Breast epithelium (tissue), 4 donors: ENCODE results near the gene ABCA4. TPM values are rescaled to one million over a fixed set of nuclear protein-coding genes. Genes with fewer than 3 reads are reported as not detected.

Source experiments
- DNase-seq, 2 donors: peaks; one replicate each; pipeline ENCODE4 v3.0.0-alpha.2; 2019; ENCODE audit warnings: low spot score in 2 of 2
- H3K27ac ChIP-seq, 2 donors: fragments of 200-600 bp; sonication (generic) in 1 of 2; one replicate each; pipeline ENCODE4 v1.5.1; 2016 to 2019; ENCODE audit warnings: mild to moderate bottlenecking in 1 of 2
- H3K27me3 ChIP-seq, 2 donors: fragments of 200-600 bp; sonication (generic) in 1 of 2; one replicate each; pipeline versions ENCODE4 v1.5.1 to v1.6.0; 2017 to 2019; ENCODE audit warnings: control low read depth in 1 of 2, mild to moderate bottlenecking in 1 of 2
- H3K36me3 ChIP-seq: fragments of 200-600 bp; one replicate; pipeline ENCODE4 v1.5.1; 2019
- H3K4me1 ChIP-seq, 2 donors: fragments of 200-600 bp; sonication (generic); one replicate each; pipeline ENCODE4 v1.5.1; 2016 to 2019; ENCODE audit warnings: control low read depth in 1 of 2
- H3K4me3 ChIP-seq, 3 donors: fragments of 200-600 bp; sonication (generic); 1 replicate in 2 of 3; 2 replicates in 1 of 3; pipeline ENCODE4 v1.5.1; 2016 to 2019; ENCODE audit warnings: mild to moderate bottlenecking in 3 of 3, moderate library complexity in 2 of 3
- H3K9me3 ChIP-seq, 2 donors: fragments of 200-600 bp; sonication (generic) in 1 of 2; one replicate each; pipeline ENCODE4 v1.5.1; 2016 to 2019; ENCODE audit warnings: control low read depth in 1 of 2
- CTCF ChIP-seq, 3 donors: fragments of 450-650 bp; IDR thresholded peaks; one replicate each; pipeline ENCODE4 v1.5.1; 2016 to 2017; ENCODE audit warnings: antibody characterized with exemption in 3 of 3, mild to moderate bottlenecking in 3 of 3, moderate library complexity in 3 of 3
- POLR2A ChIP-seq: fragments of 450-650 bp; IDR thresholded peaks from one replicate; pipeline ENCODE4 v1.6.1; 2016; ENCODE audit warnings: antibody characterized with exemption, mild to moderate bottlenecking, moderate library complexity
- POLR2AphosphoS5 ChIP-seq, 3 donors: sonication (generic); formaldehyde crosslinking; IDR thresholded peaks; one replicate each; pipeline ENCODE4 v1.6.1; 2017; ENCODE audit warnings: antibody characterized with exemption in 3 of 3
- intact Hi-C: fragments of 100-400 bp; cut with DNase I; formaldehyde crosslinking; loops from one replicate; pipeline ENCODE4 v1.15.1; 2023; ENCODE audit warnings: low total_unique reads
- total RNA-seq, 3 donors: library from RNA; depleted of rRNA; stranded (reverse); fragments of >200 nt; gene quantifications; one replicate each; pipeline ENCODE4 v1.1.0, GENCODE V29; 2016

ABCA4 gene
- total RNA-seq, 3 donors from 2014 or later, result 0.16 to 3.5 (median 1.3) TPM

- no peaks in the 10 kb centered on the region for H3K36me3 ChIP-seq
- DNase-seq, result no peak
- TF ChIP-seq POLR2A (no peak), CTCF (IDR thresholded peaks at IDR 0.05) (no peak), POLR2AphosphoS5 (IDR thresholded peaks at IDR 0.05) (no peak)
Measured at GRCh38 chr1:94122201-94122970, 1.4 kb upstream of the ABCA4 start.

GRCh38 chr1:94121411-94121821 lies 468 bp upstream of the ABCA4 start:
- no peak for DNase-seq
- no peak for TF ChIP-seq POLR2A
- H3K4me1 ChIP-seq, result peaks cover 11 to 15% of the 10 kb centered on the region in 2 donors
- no peak overlapping the region for H3K4me3 ChIP-seq
- no peaks in the 10 kb centered on the region for H3K27me3 ChIP-seq
- no peaks in the 10 kb centered on the region for H3K36me3 ChIP-seq
- no peak overlapping the region for H3K27ac ChIP-seq
- intact Hi-C loops, result no loop called here
- no peaks in the 10 kb centered on the region for H3K9me3 ChIP-seq

More at GRCh38 chr1:94122201-94122970, 1.4 kb upstream of the ABCA4 start:
- no peak overlapping the region for H3K27ac ChIP-seq
- H3K4me1 ChIP-seq, result peaks cover 7 to 11% of the 10 kb centered on the region in 2 donors
- H3K4me3 ChIP-seq, result no peak overlapping the region
- intact Hi-C loops, result no loop called here
- no peaks in the 10 kb centered on the region for H3K27me3 ChIP-seq
- H3K9me3 ChIP-seq, result no peaks in the 10 kb centered on the region

GRCh38 chr1:94120570-94120901 lies 412 bp downstream of the ABCA4 start:
- H3K27ac ChIP-seq, result no peak overlapping the region
- no peak overlapping the region for H3K4me3 ChIP-seq
- TF ChIP-seq POLR2A, result no peak
- no peak for TF ChIP-seq POLR2AphosphoS5 (IDR thresholded peaks at IDR 0.05)
- TF ChIP-seq CTCF (IDR thresholded peaks at IDR 0.05), result no peak
- intact Hi-C loops, result no loop called here
- no peak for DNase-seq
- no peaks in the 10 kb centered on the region for H3K9me3 ChIP-seq
- peaks cover 11 to 15% of the 10 kb centered on the region in 2 donors for H3K4me1 ChIP-seq
- H3K36me3 ChIP-seq, result no peaks in the 10 kb centered on the region
- no peaks in the 10 kb centered on the region for H3K27me3 ChIP-seq

- Histone ChIP-seq H3K27ac (no peak overlapping the region), H3K4me1 (peaks cover 11 to 15% of the 10 kb centered on the region in 2 donors), H3K36me3 (no peaks in the 10 kb centered on the region), H3K27me3 (no peaks in the 10 kb centered on the region), H3K9me3 (no peaks in the 10 kb centered on the region), H3K4me3 (no peak overlapping the region)
- intact Hi-C loops, result no loop called here
- DNase-seq, result no peak
- no peak for TF ChIP-seq POLR2A
- TF ChIP-seq POLR2AphosphoS5 (IDR thresholded peaks at IDR 0.05), result no peak
Measured at GRCh38 chr1:94119796-94120569, 965 bp downstream of the ABCA4 start.

GRCh38 chr1:94119306-94119705 lies 1.6 kb downstream of the ABCA4 start:
- H3K4me1 ChIP-seq, result peaks cover 11 to 15% of the 10 kb centered on the region in 2 donors
- H3K4me3 ChIP-seq, result no peak overlapping the region
- H3K9me3 ChIP-seq, result no peaks in the 10 kb centered on the region
- no peak for TF ChIP-seq POLR2A
- no peak for TF ChIP-seq POLR2AphosphoS5 (IDR thresholded peaks at IDR 0.05)
- TF ChIP-seq CTCF (IDR thresholded peaks at IDR 0.05), result no peak
- H3K27me3 ChIP-seq, result no peaks in the 10 kb centered on the region
- intact Hi-C loops, result no loop called here
- DNase-seq, result no peak
- no peak overlapping the region for H3K27ac ChIP-seq
- no peaks in the 10 kb centered on the region for H3K36me3 ChIP-seq

- H3K9me3 ChIP-seq, result no peaks in the 10 kb centered on the region
- H3K27ac ChIP-seq, result peak overlapping the region; percentile 51 to 61
- peaks cover 11 to 15% of the 10 kb centered on the region in 2 donors for H3K4me1 ChIP-seq
- DNase-seq, result no peak
- H3K4me3 ChIP-seq, result no peak overlapping the region
- H3K27me3 ChIP-seq, result no peaks in the 10 kb centered on the region
- TF ChIP-seq CTCF (IDR thresholded peaks at IDR 0.05) (no peak), POLR2AphosphoS5 (IDR thresholded peaks at IDR 0.05) (no peak), POLR2A (no peak)
- intact Hi-C loops, result no loop called here
- no peaks in the 10 kb centered on the region for H3K36me3 ChIP-seq
Measured at GRCh38 chr1:94118471-94118870, 2.5 kb downstream of the ABCA4 start.
